Suprapubic skin (tissue), 4 donors: ENCODE measurements around the gene FLNB. TPM values are rescaled to one million over a fixed set of nuclear protein-coding genes. Genes with fewer than 3 reads are reported as not detected.

Source experiments
- DNase-seq, 2 donors: peaks; one replicate each; pipeline ENCODE4 v3.0.0-alpha.2; 2019; ENCODE audit warnings: low spot score in 2 of 2
- H3K27ac ChIP-seq: fragments of 200-600 bp; sonication (generic); one replicate; pipeline ENCODE4 v1.5.1; 2019
- H3K27me3 ChIP-seq: fragments of 200-600 bp; sonication (generic); one replicate; pipeline ENCODE4 v1.5.1; 2019
- H3K36me3 ChIP-seq: fragments of 200-600 bp; sonication (generic); one replicate; pipeline ENCODE4 v1.5.1; 2019
- H3K4me1 ChIP-seq: fragments of 200-600 bp; sonication (generic); one replicate; pipeline ENCODE4 v1.5.1; 2019
- H3K4me3 ChIP-seq: fragments of 200-600 bp; sonication (generic); one replicate; pipeline ENCODE4 v1.5.1; 2019; ENCODE audit warnings: mild to moderate bottlenecking
- H3K9me3 ChIP-seq: fragments of 200-600 bp; sonication (generic); one replicate; pipeline ENCODE4 v1.5.1; 2019
- EP300 ChIP-seq: sonication (generic); formaldehyde crosslinking; IDR thresholded peaks from one replicate; pipeline ENCODE4 v1.6.1; 2017; ENCODE audit warnings: antibody characterized with exemption
- POLR2A ChIP-seq, 2 donors: fragments of 450-650 bp; IDR thresholded peaks; one replicate each; pipeline ENCODE4 v1.6.1; 2017; ENCODE audit warnings: antibody characterized with exemption in 2 of 2, mild to moderate bottlenecking in 2 of 2, moderate library complexity in 2 of 2
- POLR2AphosphoS5 ChIP-seq, 3 donors: sonication (generic); formaldehyde crosslinking; IDR thresholded peaks; one replicate each; pipeline ENCODE4 v1.6.1; 2017; ENCODE audit warnings: antibody characterized with exemption in 3 of 3
- WGBS: methylation state at CpG from one replicate; pipeline ENCODE4 v1.1.5; 2018; 5-methylcytosine and 5-hydroxymethylcytosine counted together
- total RNA-seq, 4 donors: library from RNA; depleted of rRNA; stranded (reverse); fragments of >200 nt; gene quantifications; one replicate each; pipeline ENCODE4 v1.1.0, GENCODE V29; 2016
- TF ChIP-seq, protein P1 (sequence below), 2 donors: fragments of 200-600 bp in 1 of 2; fragments of 450-650 bp in 1 of 2; sonication (generic) in 1 of 2; IDR thresholded peaks; one replicate each; pipeline ENCODE4 v1.5.1; 2016 to 2019; ENCODE audit warnings: antibody characterized with exemption in 2 of 2, mild to moderate bottlenecking in 1 of 2, moderate library complexity in 1 of 2

The FLNB gene
- total RNA-seq, 4 donors from 2014 or later = 143 to 186 (median 150) TPM

DNA sequence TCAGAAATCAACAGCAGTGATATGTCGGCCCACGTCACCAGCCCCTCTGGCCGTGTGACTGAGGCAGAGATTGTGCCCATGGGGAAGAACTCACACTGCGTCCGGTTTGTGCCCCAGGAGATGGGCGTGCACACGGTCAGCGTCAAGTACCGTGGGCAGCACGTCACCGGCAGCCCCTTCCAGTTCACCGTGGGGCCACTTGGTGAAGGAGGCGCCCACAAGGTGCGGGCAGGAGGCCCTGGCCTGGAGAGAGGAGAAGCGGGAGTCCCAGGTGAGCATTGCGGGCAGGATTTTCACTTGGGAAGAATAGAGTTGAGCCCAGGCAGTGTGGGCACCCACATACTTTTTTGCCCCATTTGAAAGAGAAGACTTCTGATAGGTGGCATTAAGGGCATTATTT lies 145.1 kb downstream of the FLNB start:
- Histone ChIP-seq H3K36me3 (peaks cover 87% of the 10 kb centered on the region), H3K27me3 (no peaks in the 10 kb centered on the region), H3K9me3 (no peaks in the 10 kb centered on the region), H3K4me3 (no peak overlapping the region), H3K27ac (no peak overlapping the region), H3K4me1 (no peaks in the 10 kb centered on the region)
- DNase-seq = no peak
- TF ChIP-seq EP300 = no peak
- 91% methylated on average over 16 of the region's 16 CpGs for WGBS

- Histone ChIP-seq H3K9me3 (no peaks in the 10 kb centered on the region), H3K4me3 (no peak overlapping the region), H3K36me3 (peaks cover 86% of the 10 kb centered on the region), H3K27me3 (no peaks in the 10 kb centered on the region), H3K4me1 (no peaks in the 10 kb centered on the region), H3K27ac (no peak overlapping the region)
- 91% methylated on average over 10 of the region's 10 CpGs for WGBS
- TF ChIP-seq POLR2AphosphoS5 (IDR thresholded peaks at IDR 0.05) = no peak
- TF ChIP-seq POLR2A (IDR thresholded peaks at IDR 0.05) = no peak
- no peak for TF ChIP-seq EP300
- TF ChIP-seq, protein P1, sequence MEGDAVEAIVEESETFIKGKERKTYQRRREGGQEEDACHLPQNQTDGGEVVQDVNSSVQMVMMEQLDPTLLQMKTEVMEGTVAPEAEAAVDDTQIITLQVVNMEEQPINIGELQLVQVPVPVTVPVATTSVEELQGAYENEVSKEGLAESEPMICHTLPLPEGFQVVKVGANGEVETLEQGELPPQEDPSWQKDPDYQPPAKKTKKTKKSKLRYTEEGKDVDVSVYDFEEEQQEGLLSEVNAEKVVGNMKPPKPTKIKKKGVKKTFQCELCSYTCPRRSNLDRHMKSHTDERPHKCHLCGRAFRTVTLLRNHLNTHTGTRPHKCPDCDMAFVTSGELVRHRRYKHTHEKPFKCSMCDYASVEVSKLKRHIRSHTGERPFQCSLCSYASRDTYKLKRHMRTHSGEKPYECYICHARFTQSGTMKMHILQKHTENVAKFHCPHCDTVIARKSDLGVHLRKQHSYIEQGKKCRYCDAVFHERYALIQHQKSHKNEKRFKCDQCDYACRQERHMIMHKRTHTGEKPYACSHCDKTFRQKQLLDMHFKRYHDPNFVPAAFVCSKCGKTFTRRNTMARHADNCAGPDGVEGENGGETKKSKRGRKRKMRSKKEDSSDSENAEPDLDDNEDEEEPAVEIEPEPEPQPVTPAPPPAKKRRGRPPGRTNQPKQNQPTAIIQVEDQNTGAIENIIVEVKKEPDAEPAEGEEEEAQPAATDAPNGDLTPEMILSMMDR (IDR thresholded peaks at IDR 0.05) = no peak
- no peak for DNase-seq
Measured at GRCh38 chr3:58154626-58155449, 146.6 kb downstream of the FLNB start.

GRCh38 chr3:58155838-58156237 lies 147.6 kb downstream of the FLNB start:
- TF ChIP-seq EP300 = no peak
- TF ChIP-seq, protein P1 (IDR thresholded peaks at IDR 0.05) = no peak
- no peak overlapping the region for H3K27ac ChIP-seq

DNA sequence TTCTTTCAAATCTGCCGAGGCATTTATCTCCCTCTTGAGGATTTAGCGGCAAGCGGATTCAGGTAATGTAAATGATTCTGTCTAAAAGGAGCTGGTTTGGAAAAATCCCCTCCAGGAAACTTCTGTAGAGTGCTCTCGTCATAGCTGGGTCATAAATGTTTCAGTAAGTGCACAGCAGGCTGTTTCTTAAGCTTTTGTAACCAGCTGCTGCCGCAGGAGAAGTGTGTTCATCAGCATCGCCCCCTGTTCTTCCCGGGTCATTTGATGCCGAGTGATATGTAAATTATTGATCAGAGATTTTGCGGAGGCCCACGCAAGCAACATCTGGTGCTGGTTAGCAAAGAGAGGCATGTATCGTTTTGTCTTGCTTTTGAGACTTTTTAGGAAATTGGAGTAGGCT lies 149.5 kb downstream of the FLNB start:
- Histone ChIP-seq H3K36me3 (peaks cover 83% of the 10 kb centered on the region), H3K4me3 (no peak overlapping the region), H3K9me3 (no peaks in the 10 kb centered on the region), H3K27me3 (no peaks in the 10 kb centered on the region), H3K27ac (no peak overlapping the region), H3K4me1 (no peaks in the 10 kb centered on the region)
- DNase-seq = no peak
- 78% methylated on average over 11 of the region's 11 CpGs for WGBS
- TF ChIP-seq, protein P1 (IDR thresholded peaks at IDR 0.05) = no peak
- TF ChIP-seq EP300 = no peak
- TF ChIP-seq POLR2A (IDR thresholded peaks at IDR 0.05) = no peak
- TF ChIP-seq POLR2AphosphoS5 (IDR thresholded peaks at IDR 0.05) = no peak

More at GRCh38 chr3:58155838-58156237, 147.6 kb downstream of the FLNB start:
- Histone ChIP-seq H3K4me3 (no peak overlapping the region), H3K4me1 (no peaks in the 10 kb centered on the region), H3K27me3 (no peaks in the 10 kb centered on the region), H3K36me3 (peaks cover 88% of the 10 kb centered on the region), H3K9me3 (no peaks in the 10 kb centered on the region)
- no peak for DNase-seq
- WGBS = 93% methylated on average over 9 of the region's 10 CpGs

DNA sequence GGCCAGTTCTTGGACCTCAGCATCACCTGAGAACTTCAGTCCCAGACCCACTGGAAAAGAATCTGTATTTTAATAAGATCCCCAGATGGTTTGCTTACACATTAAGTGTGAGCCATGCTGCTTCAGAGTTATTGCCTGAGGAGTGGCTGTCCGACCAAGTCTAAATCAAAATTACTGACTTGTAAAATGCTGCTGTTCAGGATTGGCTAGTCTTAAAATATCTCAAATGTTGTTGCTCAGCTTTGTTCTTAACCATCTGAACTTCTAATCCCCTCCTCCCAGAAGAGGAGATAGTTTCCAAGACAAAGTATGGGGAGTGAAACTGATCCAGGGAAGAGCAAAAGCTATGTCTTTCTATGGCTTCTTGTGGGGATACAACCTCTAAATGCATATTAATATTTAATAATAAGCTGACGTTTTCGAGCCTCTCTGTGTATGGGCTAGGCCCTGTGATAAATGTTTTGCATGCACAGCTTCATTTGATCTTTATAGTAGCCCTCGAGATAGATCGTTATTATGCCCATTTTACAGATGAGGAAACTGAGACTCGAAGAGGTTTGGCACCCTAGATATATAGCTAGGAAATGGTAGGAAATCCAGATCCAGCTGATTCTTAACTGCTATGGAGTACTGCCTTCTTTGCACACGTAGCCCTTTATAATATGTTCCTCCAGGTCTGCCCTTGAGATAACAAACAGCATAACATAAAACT lies 150.4 kb downstream of the FLNB start:
- DNase-seq = no peak
- H3K4me1 ChIP-seq = no peaks in the 10 kb centered on the region
- no peak for TF ChIP-seq POLR2AphosphoS5 (IDR thresholded peaks at IDR 0.05)
- TF ChIP-seq POLR2A (IDR thresholded peaks at IDR 0.05) = no peak
- no peak for TF ChIP-seq EP300
- TF ChIP-seq, protein P1 (IDR thresholded peaks at IDR 0.05) = no peak
- H3K36me3 ChIP-seq = peaks cover 82% of the 10 kb centered on the region
- no peaks in the 10 kb centered on the region for H3K9me3 ChIP-seq
- no peaks in the 10 kb centered on the region for H3K27me3 ChIP-seq
- no peak overlapping the region for H3K4me3 ChIP-seq
- 93% methylated on average over 7 of the region's 7 CpGs for WGBS
- H3K27ac ChIP-seq = no peak overlapping the region
